ENCODE results near the gene ASPSCR1. TPM values are rescaled to one million over a fixed set of nuclear protein-coding genes. Genes with fewer than 3 reads are reported as not detected.

The ASPSCR1 gene
- total RNA-seq, 2 donors from 2014 or later, result 20.6 to 41.3 TPM

DNA sequence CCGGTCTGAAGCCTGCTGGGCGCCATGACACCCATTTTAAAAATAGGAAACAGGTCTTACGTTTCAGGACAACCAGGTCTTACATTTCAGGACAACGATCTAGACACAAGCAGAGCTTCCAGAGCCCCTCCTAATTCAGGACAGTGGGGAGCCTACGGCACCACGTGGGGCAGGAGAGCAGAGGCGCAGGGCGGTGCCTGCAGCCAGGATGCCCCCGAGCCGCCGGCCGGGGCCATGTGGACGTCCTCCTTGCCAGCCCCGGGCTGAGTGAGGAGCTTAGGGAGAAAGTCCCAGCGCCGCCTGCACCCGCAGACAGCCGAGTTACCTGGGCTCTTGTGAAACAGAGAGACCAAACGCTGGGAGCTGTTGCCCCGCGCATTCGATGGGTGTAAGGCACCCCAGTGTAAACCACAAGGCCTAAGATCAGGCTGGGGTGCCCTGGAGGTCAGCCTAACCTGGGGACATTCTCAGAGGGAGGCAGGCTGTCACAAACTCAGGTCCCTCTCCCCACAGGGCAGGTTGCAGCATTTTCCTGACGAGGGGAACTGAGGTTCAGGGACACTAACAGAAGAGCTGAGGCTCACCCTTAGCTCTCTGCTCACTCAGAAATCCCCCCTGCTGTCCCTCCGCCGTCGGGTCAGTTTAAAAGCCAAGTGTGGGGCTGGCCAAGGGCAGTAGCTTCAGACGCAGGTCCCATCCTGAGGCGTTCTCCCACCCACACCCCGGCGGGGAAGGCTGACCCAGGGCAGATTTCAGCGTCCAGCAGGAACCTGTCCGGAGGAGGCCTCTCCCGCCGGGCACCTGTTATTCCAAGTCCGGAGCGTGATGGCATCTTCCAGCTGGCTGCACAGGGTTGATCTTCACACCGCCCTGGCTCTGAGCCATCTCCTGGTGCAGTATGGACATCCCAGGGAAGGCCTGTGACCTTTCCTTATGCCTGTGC, 14.7 kb upstream of the ASPSCR1 start:
- Histone ChIP-seq H3K4me3 (no peak overlapping the region), H3K36me3 (no peaks in the 10 kb centered on the region), H3K27ac (no peak overlapping the region), H3K27me3 (replicated peaks; ENCODE audit: insufficient read depth) (peaks cover 17% of the 10 kb centered on the region), H3K9me3 (no peaks in the 10 kb centered on the region), H3K4me1 (ENCODE audit: control insufficient read depth in 1 of 2, low read depth in 2 of 2) (peaks cover 5 to 21% of the 10 kb centered on the region in 2 donors)
- DNase-seq (ENCODE audit: low spot score) (no peak), ATAC-seq (ENCODE audit: insufficient number of reproducible peaks, low FRiP score, low read depth) (no peak)
- TF ChIP-seq, protein P1, sequence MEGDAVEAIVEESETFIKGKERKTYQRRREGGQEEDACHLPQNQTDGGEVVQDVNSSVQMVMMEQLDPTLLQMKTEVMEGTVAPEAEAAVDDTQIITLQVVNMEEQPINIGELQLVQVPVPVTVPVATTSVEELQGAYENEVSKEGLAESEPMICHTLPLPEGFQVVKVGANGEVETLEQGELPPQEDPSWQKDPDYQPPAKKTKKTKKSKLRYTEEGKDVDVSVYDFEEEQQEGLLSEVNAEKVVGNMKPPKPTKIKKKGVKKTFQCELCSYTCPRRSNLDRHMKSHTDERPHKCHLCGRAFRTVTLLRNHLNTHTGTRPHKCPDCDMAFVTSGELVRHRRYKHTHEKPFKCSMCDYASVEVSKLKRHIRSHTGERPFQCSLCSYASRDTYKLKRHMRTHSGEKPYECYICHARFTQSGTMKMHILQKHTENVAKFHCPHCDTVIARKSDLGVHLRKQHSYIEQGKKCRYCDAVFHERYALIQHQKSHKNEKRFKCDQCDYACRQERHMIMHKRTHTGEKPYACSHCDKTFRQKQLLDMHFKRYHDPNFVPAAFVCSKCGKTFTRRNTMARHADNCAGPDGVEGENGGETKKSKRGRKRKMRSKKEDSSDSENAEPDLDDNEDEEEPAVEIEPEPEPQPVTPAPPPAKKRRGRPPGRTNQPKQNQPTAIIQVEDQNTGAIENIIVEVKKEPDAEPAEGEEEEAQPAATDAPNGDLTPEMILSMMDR (IDR thresholded peaks at IDR 0.05), result no peak

DNA sequence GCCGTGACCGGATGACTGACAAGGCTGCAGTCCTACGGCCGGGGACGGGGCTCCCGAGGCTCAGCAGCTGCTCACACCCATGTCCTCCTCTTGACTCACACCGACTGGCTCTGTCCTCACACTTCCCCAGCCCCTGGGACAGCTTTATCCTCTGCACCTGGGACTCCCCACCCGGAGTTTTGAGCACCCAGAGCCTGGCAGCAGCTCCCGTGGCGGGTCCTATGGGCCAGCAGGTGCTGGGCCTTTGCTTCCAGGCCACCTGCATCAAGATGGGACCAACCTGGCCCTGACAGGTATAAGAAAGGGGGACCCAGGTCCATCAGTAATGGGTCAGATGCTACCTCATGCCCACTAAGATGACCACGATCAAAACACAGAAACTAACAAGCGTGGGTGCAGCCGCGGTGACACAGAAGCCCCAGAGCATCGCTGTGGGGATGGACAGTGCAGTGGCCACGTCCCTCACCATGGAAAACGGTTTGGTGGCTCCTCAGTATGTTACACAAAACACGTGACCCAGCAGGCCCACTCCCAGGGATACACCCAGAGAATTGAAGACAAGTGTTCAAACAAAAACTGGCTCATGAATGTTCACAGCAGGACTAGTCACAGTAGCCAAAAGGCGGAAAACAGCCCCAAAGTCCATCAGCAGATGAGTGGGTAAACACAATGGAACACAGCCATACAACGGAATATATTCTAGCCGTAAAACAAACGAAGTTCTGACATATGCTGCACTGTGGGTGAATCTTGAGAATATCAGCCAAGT, 13.2 kb upstream of the ASPSCR1 start:
- H3K4me1 ChIP-seq (ENCODE audit: control insufficient read depth in 1 of 2, low read depth in 2 of 2), result peaks cover 5 to 27% of the 10 kb centered on the region in 2 donors
- H3K4me3 ChIP-seq, result no peak overlapping the region
- peaks cover 9% of the 10 kb centered on the region for H3K27me3 ChIP-seq (replicated peaks; ENCODE audit: insufficient read depth)

DNA sequence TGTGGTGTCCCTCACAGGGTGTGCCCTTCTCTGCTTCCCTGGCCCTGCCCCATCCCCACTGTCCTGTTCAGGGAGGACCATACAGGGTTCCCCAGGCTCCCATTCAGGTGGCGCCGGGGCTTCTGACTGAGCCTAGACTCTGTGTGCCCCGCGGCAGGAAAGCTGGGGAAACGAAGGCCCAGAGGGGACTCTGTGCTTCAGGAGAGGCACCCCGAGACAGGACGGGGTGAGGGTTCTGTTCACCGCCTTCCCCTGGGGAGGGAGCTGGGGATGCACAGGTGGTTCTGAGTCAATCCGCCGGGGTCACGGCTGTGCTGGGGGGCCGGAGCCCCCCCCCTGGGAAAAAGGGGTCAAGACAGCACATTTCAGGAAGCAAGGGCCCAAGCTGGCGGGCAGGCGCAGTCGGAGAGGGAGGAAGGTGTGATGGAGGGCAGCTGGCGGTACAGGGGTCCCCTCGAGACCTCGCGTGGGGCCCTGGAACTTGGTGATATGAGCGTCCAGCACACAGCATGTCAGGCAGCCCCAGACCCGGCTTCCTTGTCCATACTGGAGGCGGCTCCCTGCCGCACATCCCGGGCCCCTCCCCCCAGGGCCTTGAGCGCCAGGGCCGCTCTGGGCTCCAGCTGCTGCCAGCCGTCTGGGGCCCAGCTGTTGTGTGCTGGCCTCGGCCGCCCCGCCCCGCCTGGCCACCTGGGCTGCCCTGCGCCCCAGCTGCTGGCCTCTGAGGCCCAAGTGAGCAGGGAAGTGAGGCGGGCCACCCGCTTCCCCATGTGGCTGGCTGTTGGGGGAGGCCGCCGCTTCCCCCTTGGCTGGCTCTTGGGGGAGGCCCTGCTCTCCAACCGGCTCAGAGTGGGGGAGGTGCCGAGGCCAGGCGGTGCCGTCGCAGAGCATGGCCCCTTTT, 10.8 kb upstream of the ASPSCR1 start:
- Histone ChIP-seq H3K27ac (no peak overlapping the region), H3K27me3 (replicated peaks; ENCODE audit: insufficient read depth) (no peaks in the 10 kb centered on the region), H3K36me3 (no peaks in the 10 kb centered on the region), H3K9me3 (no peaks in the 10 kb centered on the region), H3K4me1 (ENCODE audit: control insufficient read depth in 1 of 2, low read depth in 2 of 2) (peaks cover 0 to 11% of the 10 kb centered on the region in 2 donors), H3K4me3 (no peak overlapping the region)
- ATAC-seq (ENCODE audit: insufficient number of reproducible peaks, low FRiP score, low read depth) (no peak), DNase-seq (ENCODE audit: low spot score) (no peak)
- TF ChIP-seq, protein P1 (IDR thresholded peaks at IDR 0.05), result no peak

More for the DNA sequence above, 13.2 kb upstream of the ASPSCR1 start:
- no peak for DNase-seq (ENCODE audit: low spot score)
- TF ChIP-seq, protein P1 (IDR thresholded peaks at IDR 0.05), result no peak
- H3K36me3 ChIP-seq, result no peaks in the 10 kb centered on the region
- no peak for ATAC-seq (ENCODE audit: insufficient number of reproducible peaks, low FRiP score, low read depth)
- H3K9me3 ChIP-seq, result no peaks in the 10 kb centered on the region
- H3K27ac ChIP-seq, result no peak overlapping the region

DNA sequence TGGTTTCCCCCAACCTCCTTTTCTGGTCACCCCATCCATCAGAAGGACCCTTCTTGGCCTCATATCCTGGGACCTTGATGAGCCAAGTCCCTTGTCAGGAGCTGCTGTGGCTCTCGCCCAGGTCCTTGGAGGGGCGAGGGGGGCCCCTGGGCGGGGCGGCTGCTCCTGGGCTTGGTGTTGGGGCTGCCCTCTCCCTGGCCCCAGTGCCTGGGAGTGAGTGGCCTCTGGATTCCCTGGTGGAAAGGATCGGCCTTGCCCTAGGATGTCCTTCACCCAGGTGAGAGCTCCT, 10.2 kb upstream of the ASPSCR1 start:
- no peak for ATAC-seq (ENCODE audit: insufficient number of reproducible peaks, low FRiP score, low read depth)
- TF ChIP-seq, protein P1 (IDR thresholded peaks at IDR 0.05), result no peak
- H3K4me3 ChIP-seq, result no peak overlapping the region
- peaks cover 0 to 7% of the 10 kb centered on the region in 2 donors for H3K4me1 ChIP-seq (ENCODE audit: control insufficient read depth in 1 of 2, low read depth in 2 of 2)
- H3K9me3 ChIP-seq, result no peaks in the 10 kb centered on the region
- DNase-seq (ENCODE audit: low spot score), result no peak
- no peaks in the 10 kb centered on the region for H3K36me3 ChIP-seq
- no peaks in the 10 kb centered on the region for H3K27me3 ChIP-seq (replicated peaks; ENCODE audit: insufficient read depth)
- no peak overlapping the region for H3K27ac ChIP-seq

Measured in thoracic aorta (tissue), 2 donors.